NK-92 treated with Interleukin-12 subunit alpha and Interleukin-12 subunit beta, amount 100 ng/mL, for 24 hours (cell line): ENCODE measurements around the gene PRKN.
A peak's percentile ranks its signal among the peaks of the same experiment; 100 is the strongest.

ENCODE experiments used
- DNase-seq: peaks from one replicate; lab custom pipeline; 2025; lab: John Stamatoyannopoulos, UW

The PRKN gene

GRCh38 chr6:161961796-161962195 lies 765.8 kb downstream of the PRKN start:
- peak; percentile 10 for DNase-seq

GRCh38 chr6:161961046-161961445 lies 766.5 kb downstream of the PRKN start:
- DNase-seq: no peak

- DNase-seq: no peak
Observed at GRCh38 chr6:161959072-161959471, 768.5 kb downstream of the PRKN start.

- DNase-seq: no peak
Observed at GRCh38 chr6:161956082-161956481, 771.5 kb downstream of the PRKN start.

GRCh38 chr6:161954699-161955276 lies 772.8 kb downstream of the PRKN start:
- DNase-seq: no peak

- no peak for DNase-seq
Observed at GRCh38 chr6:161954077-161954476, 773.5 kb downstream of the PRKN start.

- DNase-seq: no peak
Observed at GRCh38 chr6:161951126-161951525, 776.4 kb downstream of the PRKN start.

- no peak for DNase-seq
Observed at GRCh38 chr6:161949531-161949930, 778.0 kb downstream of the PRKN start.

- DNase-seq: no peak
Observed at GRCh38 chr6:161948462-161948861, 779.1 kb downstream of the PRKN start.

GRCh38 chr6:161947371-161947770 lies 780.2 kb downstream of the PRKN start:
- no peak for DNase-seq

GRCh38 chr6:161946461-161946860 lies 781.1 kb downstream of the PRKN start:
- no peak for DNase-seq

- no peak for DNase-seq
Observed at GRCh38 chr6:161943561-161943960, 784.0 kb downstream of the PRKN start.

- no peak for DNase-seq
Observed at GRCh38 chr6:161941565-161941964, 786.0 kb downstream of the PRKN start.

- no peak for DNase-seq
Observed at GRCh38 chr6:161940519-161940918, 787.0 kb downstream of the PRKN start.

GRCh38 chr6:161926324-161926723 lies 801.2 kb downstream of the PRKN start:
- no peak for DNase-seq

GRCh38 chr6:161924516-161925116 lies 803.0 kb downstream of the PRKN start:
- peak; percentile 11 for DNase-seq

- DNase-seq: peak; percentile 63
Observed at GRCh38 chr6:161922631-161923119, 804.9 kb downstream of the PRKN start.

- no peak for DNase-seq
Observed at GRCh38 chr6:161921602-161922395, 805.8 kb downstream of the PRKN start.

GRCh38 chr6:161919691-161920090 lies 807.9 kb downstream of the PRKN start:
- no peak for DNase-seq

GRCh38 chr6:161918628-161919205 lies 808.8 kb downstream of the PRKN start:
- DNase-seq: no peak

- no peak for DNase-seq
Observed at GRCh38 chr6:161918109-161918531, 809.4 kb downstream of the PRKN start.

GRCh38 chr6:161917645-161918044 lies 809.9 kb downstream of the PRKN start:
- peak; percentile 11 for DNase-seq
